Measurements from ENCODE around the gene ARMH3.

Gene ARMH3, protein sequence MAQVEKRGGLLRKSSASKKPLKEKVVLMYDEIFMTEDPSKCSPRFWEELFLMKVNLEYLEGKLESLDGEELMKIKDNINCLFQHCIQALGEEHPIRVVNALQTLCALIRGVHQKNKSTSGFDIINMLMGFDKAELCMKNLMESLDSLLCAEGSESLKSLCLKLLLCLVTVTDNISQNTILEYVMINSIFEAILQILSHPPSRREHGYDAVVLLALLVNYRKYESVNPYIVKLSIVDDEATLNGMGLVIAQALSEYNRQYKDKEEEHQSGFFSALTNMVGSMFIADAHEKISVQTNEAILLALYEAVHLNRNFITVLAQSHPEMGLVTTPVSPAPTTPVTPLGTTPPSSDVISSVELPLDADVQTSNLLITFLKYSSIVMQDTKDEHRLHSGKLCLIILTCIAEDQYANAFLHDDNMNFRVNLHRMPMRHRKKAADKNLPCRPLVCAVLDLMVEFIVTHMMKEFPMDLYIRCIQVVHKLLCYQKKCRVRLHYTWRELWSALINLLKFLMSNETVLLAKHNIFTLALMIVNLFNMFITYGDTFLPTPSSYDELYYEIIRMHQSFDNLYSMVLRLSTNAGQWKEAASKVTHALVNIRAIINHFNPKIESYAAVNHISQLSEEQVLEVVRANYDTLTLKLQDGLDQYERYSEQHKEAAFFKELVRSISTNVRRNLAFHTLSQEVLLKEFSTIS

DNA sequence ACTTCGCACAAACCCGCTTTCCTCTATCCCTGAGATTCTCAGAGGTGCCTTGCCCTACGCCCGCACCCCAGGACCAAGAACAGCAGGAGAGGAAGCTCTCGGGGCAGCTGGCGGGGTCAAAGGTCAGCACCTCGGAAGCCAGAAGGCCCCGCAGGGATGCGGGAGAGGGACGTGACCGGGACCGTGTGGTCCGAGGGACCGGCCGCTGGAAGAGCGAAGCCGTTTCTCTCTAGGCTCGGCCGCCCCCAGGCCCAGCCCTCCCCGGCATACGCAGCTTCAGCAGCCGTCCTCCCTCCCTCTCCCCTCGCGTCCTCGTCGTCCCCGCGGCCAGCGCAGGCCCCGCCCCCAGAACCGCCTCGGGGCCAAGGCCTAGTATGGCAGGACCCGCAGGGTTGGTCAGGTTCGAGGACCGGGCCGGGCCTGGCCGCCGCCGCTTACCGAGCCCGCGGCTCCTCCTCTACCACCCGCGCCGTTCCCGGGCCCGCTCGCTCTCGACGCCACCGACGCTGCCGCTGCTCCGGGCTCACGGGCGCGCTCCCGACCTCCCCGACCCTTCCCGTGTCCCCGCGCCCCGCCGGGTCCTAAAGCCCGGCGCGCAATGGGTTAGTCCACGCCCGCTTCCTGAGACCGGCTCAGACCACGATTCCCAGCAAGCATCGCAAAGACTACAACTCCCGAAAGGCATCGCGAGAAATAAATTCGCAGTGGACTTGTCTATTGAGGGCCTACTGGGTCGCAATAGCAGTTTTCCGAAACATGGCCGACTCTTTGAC, at the start of gene ARMH3:
ARMH3 (minus strand) TSS at position 527 of the 773 bp plus-strand sequence. CDS start 16,059 bp downstream, outside the sequence.
- peak; percentile 98 for DNase-seq

DNA sequence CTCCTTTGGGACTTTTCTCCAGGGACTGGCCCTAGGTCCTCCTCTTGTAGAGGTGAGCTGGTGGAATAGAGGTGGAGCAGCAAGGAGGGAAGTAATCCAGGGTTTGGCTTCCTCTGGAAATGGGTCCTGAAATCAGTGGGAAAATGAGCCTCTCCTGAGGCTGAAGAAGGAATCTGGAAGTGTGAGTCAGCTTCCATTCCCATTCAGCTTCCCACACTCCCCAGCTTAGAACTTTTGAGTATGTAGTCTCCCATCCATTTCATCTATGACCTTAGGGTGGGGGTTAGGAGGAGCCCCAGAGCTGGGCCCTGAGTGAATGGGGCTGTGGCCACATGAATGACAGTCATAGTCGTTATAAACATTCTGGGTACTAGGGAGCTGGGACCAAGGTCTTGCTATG, 46.4 kb upstream of the ARMH3 start:
- DNase-seq, result no peak

DNA sequence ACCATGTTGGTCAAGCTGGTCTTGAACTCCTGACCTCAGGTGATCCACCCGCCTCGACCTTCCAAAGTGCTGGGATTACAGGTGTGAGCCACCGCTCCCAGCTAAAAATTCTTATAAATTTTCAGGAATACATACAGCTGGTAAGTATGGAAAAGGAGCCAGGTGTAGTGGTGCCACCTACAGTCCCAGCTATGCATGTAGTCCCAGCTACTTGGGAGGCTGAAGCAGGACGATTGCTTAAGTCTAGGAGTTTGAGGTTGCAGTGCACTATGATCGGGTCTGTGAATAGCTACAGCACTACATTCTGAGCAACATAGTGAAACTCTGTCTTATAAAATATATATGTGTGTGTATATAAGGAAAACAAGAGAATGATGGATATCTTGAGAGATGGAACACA, 45.2 kb upstream of the ARMH3 start:
- no peak for DNase-seq

DNA sequence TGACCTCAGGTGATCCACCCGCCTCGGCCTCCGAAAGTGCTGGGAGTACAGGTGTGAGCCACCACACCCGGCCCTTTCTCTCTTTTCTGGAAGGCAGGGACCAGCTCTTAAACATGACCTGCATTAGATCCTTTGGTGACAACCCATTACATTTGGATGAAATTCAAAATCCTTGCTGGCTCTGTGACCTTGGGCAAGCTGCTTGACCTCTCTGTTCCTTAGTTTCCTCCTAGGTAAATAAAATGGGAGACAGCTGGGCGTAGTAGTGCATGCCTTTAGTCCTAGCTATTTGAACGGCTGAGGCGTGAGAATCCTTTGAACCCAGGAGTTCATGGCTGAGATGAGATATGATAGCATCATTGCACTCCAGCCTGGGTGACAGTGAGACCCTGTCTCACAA, 40.5 kb upstream of the ARMH3 start:
- no peak for DNase-seq

DNA sequence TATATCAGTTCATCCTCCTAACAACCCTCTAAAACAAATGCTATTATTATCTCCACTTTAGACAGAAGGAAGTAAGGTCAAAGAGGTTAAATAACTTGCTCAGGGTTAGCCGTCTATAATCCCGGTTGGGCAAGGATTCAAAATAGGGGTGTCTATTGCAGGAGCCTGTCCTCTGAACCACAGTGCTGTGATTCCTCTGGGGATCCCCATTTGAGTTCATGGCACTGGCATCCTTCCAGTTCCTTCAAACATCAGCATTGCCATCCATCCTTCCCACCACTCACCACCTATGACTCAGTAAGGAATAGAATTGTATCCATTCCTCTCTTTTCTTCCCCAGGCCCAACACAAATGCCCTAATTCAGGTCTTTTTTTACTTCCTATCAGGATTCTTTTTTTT, 34.8 kb upstream of the ARMH3 start:
- no peak for DNase-seq

DNA sequence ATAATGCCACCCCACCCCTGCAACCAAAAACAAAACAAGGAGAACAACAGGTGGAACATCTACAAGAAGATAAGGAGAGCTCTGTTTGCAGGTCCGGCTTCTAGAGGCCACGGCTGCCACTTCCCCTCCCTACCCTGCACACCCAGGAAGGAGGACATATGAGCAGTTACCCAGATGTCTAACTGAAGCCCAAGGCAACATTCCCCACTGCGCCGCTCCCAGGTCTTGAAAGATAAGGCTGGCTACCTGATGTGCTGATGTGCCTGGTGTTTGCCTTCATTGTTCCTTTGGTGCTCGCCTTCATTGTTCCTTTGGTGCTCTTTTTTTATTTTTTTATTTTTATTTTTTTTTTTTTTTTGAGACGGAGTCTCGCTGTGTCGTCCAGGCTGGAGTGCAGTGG, 30.2 kb upstream of the ARMH3 start:
- no peak for DNase-seq

DNA sequence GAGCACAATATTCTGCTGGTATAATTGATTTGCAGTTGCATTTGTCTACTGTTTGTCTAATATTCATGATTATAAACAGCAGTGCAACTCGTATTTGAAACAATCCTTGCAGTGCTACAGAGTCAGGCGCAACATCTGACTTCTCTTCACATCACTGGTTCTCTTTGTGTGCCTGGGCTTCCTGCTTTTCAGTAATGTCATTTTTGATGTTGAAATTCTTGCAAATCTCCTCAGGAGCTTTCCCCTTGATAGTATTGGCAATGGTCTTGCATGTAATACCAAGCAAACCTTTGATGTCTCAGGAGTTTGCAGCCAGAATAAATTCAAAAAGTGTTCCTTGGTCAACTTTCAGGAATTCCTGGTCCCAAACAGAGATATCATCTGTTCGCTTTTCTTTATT, 29.4 kb upstream of the ARMH3 start:
- peak; percentile 83 for DNase-seq

DNA sequence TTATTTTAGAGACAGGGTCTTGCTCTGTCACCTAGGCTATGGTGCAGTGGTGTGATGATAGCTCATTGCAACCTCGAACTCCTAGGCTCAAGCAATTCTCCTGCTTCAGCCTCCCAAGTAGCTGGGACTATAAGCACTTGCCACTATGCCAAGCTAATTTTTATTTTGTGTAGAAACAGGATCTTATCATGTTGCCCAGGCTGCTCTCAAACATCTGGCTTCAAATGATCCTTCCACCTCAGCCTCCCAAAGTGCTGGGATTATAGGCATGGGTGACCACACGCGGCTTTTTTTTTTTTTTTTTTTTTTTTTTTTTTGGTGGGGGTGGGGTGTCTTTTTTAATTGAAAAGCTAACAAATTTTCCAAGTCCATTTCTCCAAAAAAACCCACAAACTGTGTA, 27.6 kb upstream of the ARMH3 start:
- DNase-seq, result no peak

DNA sequence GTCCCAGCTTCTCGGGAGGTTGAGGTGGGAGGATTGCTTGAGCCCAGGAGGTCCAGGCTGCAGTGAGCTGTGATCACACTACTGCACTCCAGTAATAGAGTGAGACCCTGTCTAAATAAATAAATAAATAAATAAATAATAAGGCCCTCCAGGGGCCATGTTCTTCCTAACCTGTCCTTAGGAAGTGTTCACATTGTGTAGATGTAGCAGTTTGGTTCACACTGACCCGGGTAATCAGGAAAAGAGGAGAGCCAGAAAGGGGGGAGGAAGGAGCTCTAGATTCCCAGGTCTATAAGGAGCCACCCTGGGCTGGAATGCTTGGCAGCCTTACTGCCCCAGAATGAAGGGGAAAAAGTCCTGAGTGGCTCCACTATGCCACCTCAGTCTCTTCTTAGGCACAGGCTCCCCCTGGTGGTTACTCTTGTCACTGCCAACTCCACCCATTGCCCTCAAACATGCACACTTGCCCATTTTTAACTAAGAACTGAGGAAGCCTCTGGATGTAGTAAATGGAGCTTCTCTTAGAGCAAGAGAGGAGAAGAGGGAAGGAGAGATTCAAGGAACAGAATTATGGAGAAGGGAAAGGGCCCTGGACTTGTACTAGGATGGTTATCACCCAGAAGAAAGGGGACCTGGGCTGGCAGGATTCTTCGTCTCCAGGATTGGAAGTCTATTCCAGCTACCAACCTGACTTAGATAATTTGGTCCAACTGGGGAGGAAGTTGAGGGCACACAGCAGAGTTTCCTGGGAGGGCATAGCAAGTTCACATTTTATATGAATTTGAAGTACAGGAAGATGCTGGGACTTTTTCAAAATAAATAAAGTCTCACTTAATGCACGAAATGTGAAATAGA, 16.9 kb upstream of the ARMH3 start:
- DNase-seq, result peak; percentile 79

DNA sequence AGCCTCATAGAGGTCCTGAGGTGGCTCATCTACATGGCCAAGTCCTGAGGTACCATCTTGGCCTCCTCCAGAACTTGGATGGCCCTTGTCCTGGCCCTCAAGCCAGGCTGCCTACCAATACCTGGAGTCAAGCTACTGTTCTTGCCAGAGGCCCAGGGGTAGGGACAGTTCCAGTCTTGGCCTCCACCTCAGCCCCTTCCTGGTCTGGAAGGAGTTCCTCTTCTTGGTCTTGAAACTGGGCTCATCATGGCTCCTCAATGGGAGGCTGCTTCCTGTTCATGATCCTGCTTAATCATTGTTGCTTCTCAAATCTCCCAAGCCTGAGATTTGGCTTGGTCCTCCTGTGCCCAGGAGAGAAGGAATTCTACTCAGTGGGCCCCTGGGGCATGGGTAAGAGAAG, 13.1 kb upstream of the ARMH3 start:
- DNase-seq, result peak; percentile 66

DNA sequence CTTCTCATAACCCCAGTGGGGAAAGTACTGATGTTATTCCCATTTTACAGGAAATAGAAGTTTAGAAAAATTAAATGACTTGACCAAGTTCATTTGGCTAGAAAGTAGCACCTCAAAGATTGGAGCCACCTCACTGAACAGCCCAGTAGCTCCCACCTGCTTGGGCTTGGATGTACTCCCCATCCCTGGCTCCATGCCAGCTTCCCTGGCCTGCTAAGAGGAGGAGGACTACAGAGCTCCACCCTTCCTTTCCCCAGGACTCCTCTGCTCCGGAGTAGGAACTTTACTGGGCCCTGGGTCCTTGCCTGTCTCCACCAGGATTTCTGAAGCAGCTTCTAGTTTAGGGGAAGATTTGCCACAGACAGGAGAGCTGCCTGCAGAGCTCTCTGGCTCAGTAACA, 12.2 kb upstream of the ARMH3 start:
- DNase-seq, result no peak

DNA sequence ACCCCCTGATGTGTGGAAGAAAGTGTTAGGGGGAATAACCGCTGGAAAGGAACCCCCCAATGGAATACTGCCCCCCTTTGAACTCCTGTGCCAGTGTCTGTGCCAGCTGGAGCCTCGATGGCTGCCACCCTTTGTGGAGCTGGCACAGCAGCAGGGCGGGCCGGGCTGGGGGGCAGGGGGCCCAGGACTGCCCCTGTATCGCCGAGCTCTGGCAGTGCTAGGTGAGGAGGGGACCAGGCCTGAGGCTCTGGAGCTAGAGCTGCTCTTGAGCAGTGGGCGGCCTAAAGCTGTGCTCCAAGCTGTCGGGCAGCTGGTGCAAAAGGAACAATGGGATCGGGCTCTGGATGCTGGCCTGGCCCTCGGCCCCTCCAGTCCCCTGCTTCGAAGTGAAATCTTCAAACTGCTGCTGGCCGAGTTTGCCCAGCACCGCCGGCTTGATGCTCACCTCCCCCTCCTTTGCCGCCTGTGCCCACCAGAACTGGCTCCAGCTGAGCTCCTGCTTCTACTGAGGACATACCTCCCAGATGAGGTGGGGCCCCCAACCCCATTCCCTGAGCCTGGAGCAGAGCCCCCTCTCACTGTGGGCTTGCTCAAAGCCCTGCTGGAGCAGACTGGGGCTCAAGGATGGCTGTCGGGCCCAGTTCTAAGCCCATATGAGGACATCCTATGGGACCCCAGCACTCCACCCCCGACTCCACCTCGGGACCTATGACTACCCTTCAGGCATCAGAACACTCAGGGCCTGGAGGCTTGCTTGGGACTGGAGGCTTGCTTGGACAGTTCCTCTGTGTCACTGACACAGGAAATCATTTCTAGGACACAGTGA, 11.3 kb upstream of the ARMH3 start:
- DNase-seq, result no peak

DNA sequence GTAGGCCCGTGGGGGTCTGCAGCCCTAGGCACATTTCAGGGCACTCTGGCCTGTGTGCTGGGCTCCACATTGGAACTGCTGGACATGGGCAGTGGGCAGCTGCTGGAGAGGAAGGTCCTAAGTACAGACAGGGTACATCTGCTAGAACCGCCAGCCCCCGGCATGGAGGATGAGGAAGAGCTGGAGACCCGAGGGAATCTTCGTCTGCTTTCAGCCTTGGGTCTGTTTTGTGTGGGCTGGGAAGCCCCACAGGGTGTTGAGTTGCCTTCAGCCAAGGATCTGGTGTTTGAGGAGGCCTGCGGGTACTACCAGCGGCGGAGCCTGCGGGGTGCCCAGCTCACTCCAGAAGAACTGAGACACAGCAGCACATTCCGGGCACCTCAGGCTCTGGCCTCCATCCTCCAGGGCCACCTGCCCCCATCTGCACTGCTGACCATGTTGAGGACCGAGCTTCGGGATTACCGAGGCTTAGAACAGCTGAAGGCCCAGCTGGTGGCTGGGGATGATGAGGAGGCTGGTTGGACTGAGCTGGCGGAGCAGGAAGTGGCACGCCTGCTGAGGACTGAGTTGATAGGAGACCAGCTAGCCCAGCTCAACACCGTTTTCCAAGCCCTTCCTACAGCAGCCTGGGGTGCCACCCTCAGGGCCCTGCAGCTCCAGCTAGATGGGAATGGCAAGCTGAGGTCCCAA, 10.6 kb upstream of the ARMH3 start:
- no peak for DNase-seq

DNA sequence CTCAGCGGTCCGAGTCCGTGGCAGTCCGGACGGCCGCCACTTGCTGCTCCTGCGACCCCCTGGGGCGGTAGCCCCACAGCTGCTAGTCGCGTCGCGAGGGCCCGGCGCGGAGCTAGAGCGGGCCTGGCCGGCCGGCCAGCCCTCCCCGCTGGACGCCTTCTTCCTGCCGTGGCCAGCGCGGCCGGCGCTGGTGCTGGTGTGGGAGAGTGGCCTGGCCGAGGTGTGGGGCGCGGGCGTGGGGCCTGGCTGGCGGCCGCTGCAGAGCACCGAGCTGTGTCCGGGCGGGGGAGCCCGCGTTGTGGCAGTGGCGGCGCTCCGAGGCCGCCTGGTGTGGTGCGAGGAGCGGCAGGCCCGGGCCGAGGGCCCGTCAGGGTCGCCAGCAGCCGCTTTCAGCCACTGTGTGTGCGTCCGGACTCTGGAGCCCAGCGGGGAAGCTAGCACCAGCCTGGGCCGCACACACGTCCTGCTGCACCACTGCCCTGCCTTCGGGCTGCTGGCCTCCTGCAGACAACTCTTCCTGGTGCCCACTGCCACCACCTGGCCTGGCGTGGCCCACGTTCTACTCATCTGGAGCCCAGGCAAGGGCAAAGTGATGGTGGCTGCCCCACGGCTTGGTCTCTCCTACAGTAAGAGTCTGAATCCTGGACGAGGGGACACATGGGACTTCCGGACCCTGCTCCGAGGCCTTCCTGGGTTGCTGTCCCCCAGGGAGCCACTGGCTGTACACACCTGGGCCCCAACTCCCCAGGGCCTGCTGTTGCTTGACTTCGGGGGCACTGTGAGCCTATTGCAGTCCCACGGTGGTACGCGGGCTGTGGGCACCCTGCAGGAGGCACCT, 9.8 kb upstream of the ARMH3 start:
- DNase-seq, result peak; percentile 16

DNA sequence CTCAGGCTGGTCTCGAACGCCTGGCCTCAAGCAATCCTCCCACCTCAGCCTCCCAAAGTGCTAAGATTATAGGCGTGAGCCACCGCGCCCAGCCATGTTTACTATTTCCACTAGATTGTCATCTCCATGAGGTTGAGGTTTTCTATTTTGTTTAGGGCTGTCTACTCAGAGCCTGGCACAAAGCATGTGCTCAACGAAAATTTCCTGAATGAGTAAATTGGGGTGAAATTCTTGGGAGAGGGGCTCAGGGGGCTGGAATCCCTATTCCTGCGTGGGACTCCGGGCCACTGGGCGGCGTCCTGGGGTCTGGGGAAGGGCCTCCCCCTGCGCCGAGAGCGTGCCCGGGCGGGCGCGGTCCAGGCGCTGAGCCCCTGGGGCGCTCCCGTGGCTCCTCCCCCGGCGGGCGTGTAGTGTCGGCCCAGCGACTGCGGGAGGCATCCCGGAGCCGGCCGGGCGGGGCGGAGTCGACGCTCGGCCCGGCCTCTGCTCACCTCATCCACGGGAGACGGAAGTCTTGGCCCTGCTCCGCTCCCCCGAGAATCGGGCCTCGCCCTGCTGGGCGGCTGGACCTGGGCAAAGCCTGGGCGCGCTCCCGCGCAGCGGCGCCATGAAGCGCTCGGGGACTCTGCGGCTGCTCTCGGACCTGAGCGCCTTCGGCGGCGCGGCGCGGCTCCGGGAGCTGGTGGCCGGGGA, 9.0 kb upstream of the ARMH3 start, which contains the start of gene HPS6:
HPS6 (plus strand) TSS at position 482 of the 693 bp plus-strand sequence; CDS start at position 608, 126 bp downstream.
- DNase-seq, result peak; percentile 95

DNA sequence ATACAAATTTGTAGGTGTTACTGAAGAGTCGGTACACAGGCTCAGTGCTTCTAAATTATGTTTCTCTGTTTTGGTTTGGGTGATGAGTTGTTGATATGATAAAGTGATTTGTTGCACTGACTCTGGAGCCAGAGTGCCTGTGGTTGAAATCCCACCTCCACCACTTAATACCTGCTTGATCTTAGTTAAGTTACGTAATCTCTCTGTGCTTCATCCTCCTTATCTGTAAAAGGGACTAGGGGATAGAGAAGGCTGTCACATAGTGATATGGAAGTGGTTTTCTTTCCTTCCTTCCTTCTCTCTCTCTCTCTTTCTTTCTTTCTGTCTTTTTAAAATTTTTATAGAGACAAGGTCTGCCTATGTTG, 8.5 kb upstream of the ARMH3 start:
- DNase-seq, result no peak

DNA sequence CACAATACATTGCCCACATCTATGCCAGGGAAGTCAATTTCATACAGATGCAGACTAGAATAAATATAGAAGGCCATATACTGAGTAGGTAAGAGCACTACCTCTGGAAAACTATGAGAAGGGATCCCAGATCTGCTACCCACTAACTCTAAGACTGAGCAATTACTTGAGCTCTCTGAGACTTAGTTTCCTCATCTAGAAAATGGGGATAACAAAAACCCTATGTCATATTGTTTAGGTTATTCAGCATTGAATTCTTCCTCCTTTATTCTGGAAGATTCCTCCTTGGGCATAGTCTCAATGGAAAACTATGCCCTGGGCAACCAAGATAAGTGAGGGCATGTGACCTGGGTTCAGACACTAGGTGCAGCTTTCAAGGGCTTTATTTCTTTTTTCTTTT, 4.0 kb upstream of the ARMH3 start:
- no peak for DNase-seq

DNA sequence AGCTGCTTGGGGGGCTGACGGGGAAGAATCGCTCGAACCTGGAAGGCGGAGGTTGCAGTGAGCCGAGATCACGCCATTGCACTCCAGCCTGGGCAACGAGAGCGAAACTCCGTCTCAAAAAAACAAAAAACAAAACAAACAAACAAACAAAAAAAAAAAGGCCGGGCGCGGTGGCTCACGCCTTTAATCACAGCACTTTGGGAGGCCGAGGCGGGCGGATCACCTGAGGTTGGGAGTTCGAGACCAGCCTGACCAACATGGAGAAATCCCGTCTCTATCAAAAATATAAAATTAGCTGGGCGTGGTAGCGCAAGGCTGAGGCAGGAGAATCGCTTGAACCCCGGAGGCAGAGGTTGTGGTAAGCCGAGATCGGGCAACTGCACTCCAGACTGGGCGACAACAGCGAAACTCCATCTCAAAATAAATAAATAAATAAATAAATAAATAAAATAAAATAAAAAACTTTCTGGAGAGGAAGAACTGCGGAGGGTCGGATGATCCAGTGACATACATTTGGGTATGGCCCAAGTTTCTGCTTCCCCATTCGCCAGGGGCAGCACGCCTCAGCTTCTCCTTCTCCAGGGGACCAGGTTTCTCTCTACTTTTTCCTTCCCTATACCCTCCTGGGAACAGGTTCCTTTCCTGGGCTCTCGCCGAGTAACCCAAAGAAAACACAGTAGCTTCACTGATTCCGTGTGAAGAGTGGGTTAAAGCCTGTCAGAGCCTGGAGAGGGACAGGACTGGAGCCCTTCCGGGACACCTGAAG, 909 bp downstream of the ARMH3 start:
- DNase-seq, result peak; percentile 68

DNA sequence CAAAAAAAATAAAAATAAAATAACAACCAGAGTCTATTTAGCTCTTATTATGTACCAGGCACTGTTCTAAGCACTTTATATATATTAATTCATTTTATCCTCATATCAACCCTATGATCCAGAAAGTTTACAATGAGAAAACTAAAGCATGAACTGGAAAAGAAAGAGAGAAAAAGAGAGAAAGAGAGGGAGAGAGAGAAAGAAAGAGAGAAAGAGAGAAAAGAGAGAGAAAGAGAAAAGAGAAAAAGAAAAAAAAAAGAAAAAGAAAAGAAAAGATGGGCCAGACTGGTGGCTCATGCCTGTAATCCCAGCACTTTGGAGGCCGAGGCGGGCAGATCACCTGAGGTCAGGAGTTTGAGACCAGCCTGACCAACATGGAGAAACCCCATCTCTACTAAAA, 9.9 kb downstream of the ARMH3 start:
- no peak for DNase-seq
